OCI-LY1 (cell line): ENCODE results near the gene FMC1.

Experiments used
- H2AFZ ChIP-seq: fragments of 200-600 bp; sonication (generic), shearing (Covaris generic); 2 replicates; pipeline ENCODE4 v1.6.0; 2014; ENCODE audit warnings: antibody characterized with exemption, mild to moderate bottlenecking, low read length
- H3F3A ChIP-seq: fragments of 200-600 bp; sonication (generic), shearing (Covaris generic); 2 replicates; pipeline ENCODE4 v1.6.0; 2014; ENCODE audit warnings: mild to moderate bottlenecking, antibody characterized with exemption, low read length, moderate library complexity; ENCODE audit not compliant: insufficient read depth
- H3K27ac ChIP-seq: fragments of 200-600 bp; sonication (generic); 2 replicates; pipeline ENCODE4 v1.5.1; 2014; ENCODE audit warnings: low read length, mixed run types, mild to moderate bottlenecking, low read depth; ENCODE audit not compliant: poor library complexity, severe bottlenecking
- H3K27me3 ChIP-seq: fragments of 200-600 bp; sonication (generic); 2 replicates; pipeline ENCODE4 v1.6.0; 2014; ENCODE audit warnings: antibody characterized with exemption, mild to moderate bottlenecking, low read length, moderate library complexity; ENCODE audit not compliant: insufficient read depth
- H3K36me3 ChIP-seq: fragments of 200-600 bp; sonication (generic); 2 replicates; pipeline ENCODE4 v1.6.1; 2014; ENCODE audit warnings: mild to moderate bottlenecking, antibody characterized with exemption, low read length, moderate library complexity, mixed read lengths; ENCODE audit not compliant: insufficient read depth
- H3K4me1 ChIP-seq: fragments of 200-600 bp; sonication (generic); 2 replicates; pipeline ENCODE4 v1.5.1; 2014; ENCODE audit warnings: mild to moderate bottlenecking, low read length, moderate library complexity; ENCODE audit not compliant: insufficient read depth, severe bottlenecking
- H3K4me2 ChIP-seq: fragments of 200-600 bp; sonication (generic), shearing (Covaris generic); 2 replicates; pipeline ENCODE4 v1.6.1; 2014; ENCODE audit warnings: low read length
- H3K4me3 ChIP-seq: fragments of 200-600 bp; sonication (generic); 2 replicates; pipeline ENCODE4 v1.5.1; 2014; ENCODE audit warnings: low read length, low read depth, mild to moderate bottlenecking, mixed read lengths; ENCODE audit not compliant: poor library complexity, severe bottlenecking
- H3K79me2 ChIP-seq: fragments of 200-600 bp; shearing (Covaris generic); 2 replicates; pipeline ENCODE4 v1.6.1; 2016; ENCODE audit warnings: mixed run types, low read length, mixed read lengths; ENCODE audit not compliant: insufficient read depth
- H3K9ac ChIP-seq: fragments of 200-600 bp; sonication (generic), shearing (Covaris generic); 2 replicates; pipeline ENCODE4 v1.6.1; 2014; ENCODE audit warnings: mild to moderate bottlenecking, low read length, mixed read lengths
- H3K9me2 ChIP-seq: fragments of 200-600 bp; sonication (generic), shearing (Covaris generic); 2 replicates; pipeline ENCODE4 v1.6.1; 2014; ENCODE audit warnings: low read depth, mild to moderate bottlenecking, low read length, mixed read lengths
- H3K9me3 ChIP-seq: fragments of 200-600 bp; shearing (Covaris generic); 2 replicates; pipeline ENCODE4 v1.6.1; 2014; ENCODE audit warnings: low read length, mixed read lengths
- H4K20me1 ChIP-seq: fragments of 200-600 bp; sonication (generic), shearing (Covaris generic); 2 replicates; pipeline ENCODE4 v1.6.0; 2016; ENCODE audit warnings: mild to moderate bottlenecking, low read length; ENCODE audit not compliant: insufficient read depth
- CTCF ChIP-seq: fragments of 200-600 bp; sonication (generic), shearing (Covaris generic); IDR thresholded peaks from 2 replicates; pipeline ENCODE4 v1.5.1; 2017; ENCODE audit warnings: mild to moderate bottlenecking, antibody characterized with exemption, low read length, moderate library complexity, mixed read lengths
- EZH2 ChIP-seq: fragments of 200-600 bp; sonication (generic), shearing (Covaris generic); IDR thresholded peaks from 2 replicates; pipeline ENCODE4 v1.8.0; 2017; ENCODE audit warnings: borderline replicate concordance, mixed run types, mild to moderate bottlenecking, antibody characterized with exemption, low read length, moderate library complexity, mixed read lengths

Gene FMC1

GRCh38 chr7:139294241-139294640 lies 46.9 kb upstream of the FMC1 start:
- Histone ChIP-seq H3F3A (no peaks in the 10 kb centered on the region), H3K27ac (no peak overlapping the region), H2AFZ (no peak overlapping the region), H3K79me2 (no peaks in the 10 kb centered on the region), H3K4me1 (no peaks in the 10 kb centered on the region), H3K4me2 (no peak overlapping the region), H3K9ac (no peak overlapping the region), H3K36me3 (peaks cover 14% of the 10 kb centered on the region; the same call in 1 of the 2 replicates), H3K27me3 (no peaks in the 10 kb centered on the region), H3K4me3 (no peak overlapping the region), H3K9me3 (no peaks in the 10 kb centered on the region), H4K20me1 (no peaks in the 10 kb centered on the region), H3K9me2 (no peaks in the 10 kb centered on the region)
- TF ChIP-seq EZH2 (no peak), CTCF (no peak)

DNA sequence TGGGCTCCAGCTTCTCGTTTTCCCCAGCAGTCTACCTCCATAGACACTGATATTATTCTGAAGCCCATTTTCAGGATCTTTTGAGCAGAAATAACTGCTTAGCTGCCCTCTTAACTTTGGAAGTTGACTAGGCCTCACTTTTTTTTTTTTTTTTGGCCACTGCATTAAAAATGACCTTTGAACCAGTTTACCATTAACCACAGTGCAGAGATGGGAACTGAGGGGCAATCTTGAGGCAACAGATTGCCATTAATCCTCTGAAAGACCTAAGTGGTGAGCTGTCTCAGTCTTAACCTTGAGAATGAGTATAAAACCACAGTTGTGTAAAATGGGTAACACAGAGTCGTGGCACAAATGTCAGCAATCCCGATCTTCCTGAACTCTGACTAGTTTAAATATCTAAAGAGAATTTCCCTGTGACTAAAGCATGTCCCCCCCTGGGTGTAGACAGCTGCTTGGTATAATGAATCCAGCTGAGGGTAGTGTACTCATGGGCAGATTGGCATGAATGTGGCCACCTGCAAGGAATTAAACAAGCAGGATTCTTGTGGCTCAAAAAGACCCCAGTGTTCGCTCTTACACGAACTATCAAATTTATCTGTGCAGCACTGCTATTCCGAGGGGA lies 46.1 kb upstream of the FMC1 start:
- TF ChIP-seq EZH2 (no peak), CTCF (no peak)
- H3K4me3 ChIP-seq, result no peak overlapping the region

DNA sequence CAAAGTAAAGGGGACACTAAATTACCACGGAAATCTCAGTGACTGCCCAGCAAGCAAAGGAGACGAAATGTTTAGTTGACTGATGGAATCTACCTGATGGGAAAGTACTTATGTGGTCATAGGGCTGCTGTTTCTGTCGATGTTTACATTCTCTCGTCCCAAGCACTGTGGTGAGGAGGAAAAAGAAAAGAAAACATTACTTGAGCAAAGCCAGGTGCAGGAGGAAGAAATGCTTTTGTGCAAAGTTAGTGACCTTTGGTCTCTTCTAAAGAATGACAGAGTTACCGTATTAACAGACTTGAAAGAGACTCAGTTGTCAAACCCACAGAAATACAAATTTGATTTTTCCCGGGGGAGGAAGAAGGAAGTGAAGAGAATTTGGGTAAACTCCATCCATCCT lies 43.3 kb upstream of the FMC1 start:
- no peak overlapping the region for H3K4me2 ChIP-seq

More for the DNA sequence above, 46.1 kb upstream of the FMC1 start:
- H3K27me3 ChIP-seq, result no peaks in the 10 kb centered on the region
- H3K4me2 ChIP-seq, result no peak overlapping the region
- no peaks in the 10 kb centered on the region for H4K20me1 ChIP-seq
- H2AFZ ChIP-seq, result no peak overlapping the region
- H3K36me3 ChIP-seq, result peaks cover 14% of the 10 kb centered on the region; the same call in 1 of the 2 replicates
- no peaks in the 10 kb centered on the region for H3K9me2 ChIP-seq
- no peaks in the 10 kb centered on the region for H3K9me3 ChIP-seq
- H3K27ac ChIP-seq, result no peak overlapping the region
- H3K79me2 ChIP-seq, result no peaks in the 10 kb centered on the region
- H3K9ac ChIP-seq, result no peak overlapping the region
- no peaks in the 10 kb centered on the region for H3F3A ChIP-seq
- no peaks in the 10 kb centered on the region for H3K4me1 ChIP-seq

More for the DNA sequence above, 43.3 kb upstream of the FMC1 start:
- no peak for TF ChIP-seq CTCF
- TF ChIP-seq EZH2, result no peak
- no peaks in the 10 kb centered on the region for H3K79me2 ChIP-seq
- H4K20me1 ChIP-seq, result no peaks in the 10 kb centered on the region
- H3K9me2 ChIP-seq, result no peaks in the 10 kb centered on the region
- H2AFZ ChIP-seq, result no peak overlapping the region
- H3K27ac ChIP-seq, result no peak overlapping the region
- no peaks in the 10 kb centered on the region for H3K9me3 ChIP-seq
- no peak overlapping the region for H3K9ac ChIP-seq
- H3F3A ChIP-seq, result no peaks in the 10 kb centered on the region
- peaks cover 14% of the 10 kb centered on the region; the same call in 1 of the 2 replicates for H3K36me3 ChIP-seq
- H3K27me3 ChIP-seq, result no peaks in the 10 kb centered on the region
- H3K4me3 ChIP-seq, result no peak overlapping the region
- no peaks in the 10 kb centered on the region for H3K4me1 ChIP-seq
